NCI-H2171 treated with DMSO at 0.1 percent for 48 hours (cell line): ENCODE data around the gene C11orf21.
"Not testable (repeated sequence)": the region's sequence is repeated elsewhere in the genome, so short reads cannot be mapped to it uniquely, and the experiment has no call there.

Source experiments
- DNase-seq: peaks from one replicate; lab custom pipeline; 2025; lab: John Stamatoyannopoulos, UW

The C11orf21 gene

DNA sequence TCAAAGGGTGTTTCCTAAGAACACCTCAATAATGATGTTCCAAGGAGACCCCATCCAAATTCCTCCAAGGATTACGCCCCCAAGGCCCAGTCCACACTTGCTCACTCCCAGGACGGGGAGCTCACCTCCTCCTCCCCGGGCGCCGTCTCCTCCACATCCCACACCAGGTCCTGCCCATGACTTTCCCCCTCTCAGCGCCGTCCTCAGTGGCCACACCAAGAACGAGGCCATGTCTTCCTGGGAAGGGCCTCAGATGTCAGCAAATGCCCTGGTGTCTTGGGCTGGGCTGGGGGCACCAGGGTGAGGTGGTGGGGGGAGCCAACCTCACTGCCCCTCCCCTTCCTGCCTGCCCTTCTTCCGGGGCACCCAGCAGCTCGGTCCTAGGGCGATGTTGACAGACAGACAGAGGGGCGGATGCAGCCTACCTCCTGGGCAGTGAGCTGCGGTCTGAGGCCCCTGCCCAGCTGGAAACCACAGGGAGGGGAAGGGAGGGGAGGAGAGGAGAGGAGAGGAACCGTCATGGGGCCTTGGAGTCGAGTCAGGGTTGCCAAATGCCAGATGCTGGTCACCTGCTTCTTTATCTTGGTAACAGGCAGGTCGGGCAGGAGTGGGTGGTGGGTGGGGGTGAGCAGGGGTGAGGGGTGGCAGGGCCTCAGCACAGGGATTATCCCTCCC, at the start of gene C11orf21, which contains the start of gene TSPAN32:
TSS of gene C11orf21 (minus strand) at position 288 of the 675 bp plus-strand sequence. CDS start at position 178, 110 bp downstream.
TSS of gene TSPAN32 (plus strand) at position 383 of the 675 bp plus-strand sequence. CDS start at position 520, 137 bp downstream.
- no peak for DNase-seq

DNA sequence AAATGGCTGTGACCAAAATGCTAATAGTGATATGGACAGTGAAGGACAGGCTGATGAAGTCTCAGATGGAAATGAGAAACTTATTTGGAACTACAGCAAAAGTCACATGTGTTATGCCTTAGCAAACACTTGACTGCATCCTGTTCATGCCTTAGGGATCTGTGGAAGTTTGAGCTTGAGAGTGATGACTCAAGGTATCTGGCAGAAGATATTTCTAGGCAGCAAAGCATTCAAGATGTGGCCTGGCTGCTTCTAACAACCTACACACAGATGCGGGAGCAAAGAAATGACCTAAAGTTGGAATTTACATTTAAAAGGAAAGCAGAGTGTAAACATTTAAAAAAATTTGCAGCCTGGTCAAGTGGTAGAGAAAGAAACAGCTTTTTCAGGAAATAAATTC, 47.3 kb upstream of the C11orf21 start:
- DNase-seq: no peak

DNA sequence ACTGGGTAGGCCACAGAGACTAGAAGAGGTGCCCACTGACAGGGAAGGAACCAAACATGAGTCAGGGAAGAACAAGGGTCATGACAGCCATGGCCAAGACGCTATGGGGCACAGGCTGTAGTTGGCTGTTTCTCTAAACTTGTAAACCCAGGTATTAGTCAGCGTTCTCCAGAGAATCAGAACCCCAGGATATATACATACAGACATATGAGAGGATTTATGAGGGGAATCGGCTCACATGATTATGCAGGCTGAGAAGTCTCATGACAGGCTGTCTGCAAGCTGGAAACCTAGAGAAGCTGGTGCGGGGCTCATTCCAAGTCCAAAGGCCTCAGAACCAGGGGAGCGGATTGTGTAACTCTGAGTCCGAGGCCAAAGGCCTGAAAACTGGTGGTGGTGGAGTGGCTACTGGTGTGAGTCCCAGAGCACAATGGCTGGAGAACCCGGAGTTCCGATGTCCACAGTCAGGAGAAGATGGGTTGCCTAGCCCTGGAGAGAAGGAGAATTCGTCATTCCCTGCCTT, 45.7 kb upstream of the C11orf21 start:
- DNase-seq: no peak

DNA sequence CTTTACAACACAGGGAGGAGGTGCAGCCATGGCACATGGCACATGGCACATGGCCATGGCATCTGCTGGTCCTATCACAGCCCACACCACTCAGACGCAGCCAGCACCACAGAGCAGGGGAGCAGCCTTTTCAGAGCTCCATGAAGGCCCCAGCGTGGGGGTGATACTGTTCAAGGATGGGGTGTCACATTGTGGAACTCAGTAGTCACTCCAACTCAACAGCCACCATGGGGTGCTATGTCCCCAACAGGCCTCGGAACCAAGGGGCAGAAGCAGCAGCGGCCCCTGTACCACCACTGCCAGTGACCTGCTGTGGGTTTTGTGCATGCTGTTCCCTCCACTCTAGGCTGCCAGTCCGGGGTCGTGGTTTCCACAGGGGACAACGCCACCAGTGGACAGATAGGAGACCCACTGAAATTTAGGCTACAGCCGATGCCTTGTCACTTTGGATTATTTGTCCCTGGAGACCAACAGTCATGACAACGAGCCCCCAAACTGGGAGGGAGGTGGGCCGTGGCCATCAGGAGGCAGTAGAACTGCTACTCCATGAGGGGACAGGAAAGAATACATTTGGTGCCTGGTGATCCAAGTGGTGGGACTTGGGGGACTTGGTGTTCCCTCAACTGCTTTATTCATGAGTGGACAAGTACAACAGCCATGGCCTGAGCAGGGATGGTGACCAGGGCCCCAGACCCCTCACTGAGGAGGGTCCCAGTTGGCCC, 45.0 kb upstream of the C11orf21 start:
- DNase-seq: no peak

DNA sequence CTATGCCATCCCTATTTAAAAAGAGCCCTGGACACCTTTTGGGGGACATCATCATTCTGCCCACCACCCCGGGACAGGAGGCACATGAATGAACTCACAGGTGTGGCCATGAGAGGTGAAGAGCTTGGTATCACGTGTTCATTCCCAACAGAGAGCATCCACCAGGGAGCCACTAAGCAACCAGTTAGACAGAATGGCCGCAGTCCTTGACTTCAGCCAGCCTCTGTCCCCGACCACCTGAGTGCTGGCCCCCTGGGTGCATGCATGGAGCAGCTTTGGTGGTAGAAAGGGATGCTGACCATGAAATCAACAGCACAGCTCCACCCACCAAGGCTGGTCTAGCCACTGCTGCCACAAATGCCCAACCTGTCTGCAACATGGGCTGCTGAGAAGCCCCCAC, 44.3 kb upstream of the C11orf21 start:
- no peak for DNase-seq

DNA sequence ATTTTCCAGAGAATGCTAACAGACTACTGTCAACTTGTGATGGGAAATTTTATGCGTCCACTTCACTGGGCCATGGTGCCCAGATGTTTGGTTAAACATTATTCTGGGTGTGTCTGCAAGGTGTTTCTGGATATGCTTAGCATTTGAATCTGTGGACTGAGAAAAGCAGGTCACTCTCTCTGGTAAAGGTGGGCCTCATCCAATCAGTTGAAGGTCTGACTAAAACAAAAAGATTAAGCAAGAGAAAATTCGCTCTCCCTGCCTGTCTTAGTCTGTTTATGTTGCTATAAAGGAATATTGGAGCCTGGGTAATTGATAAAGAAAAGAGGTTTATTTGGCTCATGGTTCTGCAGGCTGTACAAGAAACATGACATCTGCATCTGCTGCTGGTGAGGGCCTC, 43.3 kb upstream of the C11orf21 start:
- no peak for DNase-seq

DNA sequence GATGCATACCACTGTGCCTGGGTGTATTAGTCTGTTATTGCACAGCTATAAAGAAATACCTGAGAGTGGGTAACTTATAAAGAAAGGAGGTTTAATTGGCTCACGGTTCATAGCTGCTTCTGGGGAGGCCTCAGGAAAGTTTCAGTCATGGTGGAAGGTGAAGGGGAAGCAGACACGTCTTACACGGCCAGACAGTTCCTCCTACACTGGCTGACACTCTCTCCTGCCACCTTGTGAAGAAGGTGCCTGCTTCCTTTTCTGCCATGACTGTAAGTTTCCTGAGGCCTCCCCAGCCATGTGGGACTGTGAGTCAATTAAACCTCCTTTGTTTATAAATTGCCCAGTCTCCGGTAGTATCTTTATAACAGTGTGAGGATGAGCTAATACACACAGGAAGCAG, 41.8 kb upstream of the C11orf21 start:
- DNase-seq: no peak

DNA sequence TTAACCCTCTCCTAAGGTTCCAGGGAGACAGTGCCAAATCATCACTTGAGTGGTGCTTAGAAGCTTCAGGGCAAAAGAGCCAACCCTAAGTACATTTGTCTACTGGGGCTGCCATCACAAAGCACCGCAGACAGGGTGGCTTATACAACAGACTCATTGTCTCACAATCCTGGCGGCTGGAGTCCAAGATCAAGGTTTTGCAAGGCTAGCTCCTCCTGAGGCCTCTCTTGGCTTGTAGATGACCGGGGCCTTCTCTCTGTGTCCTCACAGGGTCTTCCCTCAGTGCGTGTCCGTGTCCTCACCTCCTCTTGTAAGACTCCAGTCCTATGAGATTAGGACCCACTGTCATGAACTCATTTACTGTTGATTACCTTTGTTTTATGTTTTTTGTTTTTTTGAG, 41.3 kb upstream of the C11orf21 start:
- DNase-seq: no peak

DNA sequence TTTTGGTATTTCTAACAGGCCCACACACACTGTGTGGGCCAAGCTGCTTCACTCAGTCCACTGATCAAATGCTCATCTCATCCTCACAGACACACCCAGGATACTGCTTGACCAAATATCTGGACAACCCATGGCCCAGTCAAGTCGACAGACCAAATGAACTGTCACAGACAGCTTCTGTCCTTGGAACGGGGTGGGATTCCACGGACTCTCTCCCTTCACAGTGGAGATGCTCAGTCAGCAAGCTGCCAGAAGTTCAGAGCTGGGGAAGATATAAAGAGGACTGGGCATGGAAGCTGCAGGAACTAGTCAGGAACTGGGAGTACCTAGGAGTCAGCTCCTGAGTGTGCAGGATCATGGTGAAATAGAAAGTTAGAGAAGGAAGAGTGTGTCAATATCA, 40.8 kb upstream of the C11orf21 start:
- no peak for DNase-seq

DNA sequence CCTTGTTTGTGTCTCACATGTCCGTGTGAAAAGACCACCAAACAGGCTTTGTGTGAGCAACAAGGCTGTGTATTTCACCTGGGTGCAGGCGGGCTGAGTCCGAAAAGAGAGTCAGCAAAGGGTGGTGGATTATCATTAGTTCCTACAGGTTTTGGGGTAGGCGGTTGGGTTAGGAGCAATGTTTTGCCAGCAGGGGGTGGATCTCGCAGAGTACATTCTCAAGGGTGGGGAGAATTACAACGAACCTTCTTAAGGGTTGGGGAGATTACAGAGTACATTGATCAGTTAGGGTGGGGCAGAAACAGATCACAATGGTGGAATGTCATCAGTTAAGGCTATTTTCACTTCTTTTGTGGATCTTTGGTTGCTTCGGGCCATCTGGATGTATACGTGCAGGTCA, 37.0 kb upstream of the C11orf21 start:
- DNase-seq: not testable (repeated sequence)

DNA sequence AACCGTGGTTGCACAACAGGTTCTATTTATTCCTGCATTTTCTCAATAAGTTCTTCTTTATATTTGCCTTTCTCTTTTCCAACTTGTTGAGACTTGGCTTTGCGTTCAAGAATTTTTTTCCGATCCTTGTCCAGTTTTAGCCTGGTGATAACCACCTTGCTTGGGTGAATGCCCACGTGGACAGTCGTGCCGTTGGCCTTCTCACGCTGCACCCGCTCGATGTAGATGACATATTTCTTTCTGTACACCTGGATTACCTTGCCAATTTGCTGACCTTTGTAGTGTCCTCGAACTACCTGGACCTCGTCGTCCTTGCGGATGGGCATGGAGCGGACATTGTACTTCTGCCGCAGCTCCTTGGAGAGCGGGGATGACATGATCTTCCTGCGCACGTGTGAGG, 33.6 kb upstream of the C11orf21 start:
- not testable (repeated sequence) for DNase-seq

DNA sequence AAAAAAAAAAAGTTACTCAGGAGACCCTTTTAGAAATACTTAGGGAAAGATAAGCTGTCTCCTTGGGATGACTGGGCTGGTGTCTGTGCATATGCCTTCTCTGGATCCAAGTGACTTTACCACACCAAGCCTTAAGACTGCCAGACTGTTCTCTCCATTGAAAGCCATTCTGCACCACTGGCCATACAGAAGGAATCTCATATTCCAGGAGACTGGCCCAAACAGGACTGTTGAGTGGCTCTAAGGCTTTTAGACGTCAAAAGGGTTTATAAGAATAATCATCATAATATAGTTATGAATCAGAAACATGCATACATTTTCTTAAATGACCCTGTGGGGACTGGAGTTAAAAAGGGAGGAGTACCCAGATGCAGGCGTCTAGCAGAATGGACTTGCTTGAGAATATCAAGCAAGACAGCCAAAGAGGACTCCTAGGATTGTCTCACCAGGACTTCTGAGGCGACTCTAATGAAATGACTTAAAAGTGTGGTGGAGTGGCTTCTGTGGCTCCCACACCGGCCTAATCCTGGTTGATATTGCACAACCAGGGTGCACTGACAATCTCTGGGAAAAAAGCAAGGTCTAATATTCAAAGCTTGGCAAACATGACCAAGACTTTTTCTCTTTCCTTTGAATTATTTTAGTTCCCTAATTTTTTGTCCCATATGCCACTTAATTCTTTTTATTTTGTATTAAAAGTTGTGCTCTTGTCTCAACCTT, 31.9 kb upstream of the C11orf21 start:
- not testable (repeated sequence) for DNase-seq

DNA sequence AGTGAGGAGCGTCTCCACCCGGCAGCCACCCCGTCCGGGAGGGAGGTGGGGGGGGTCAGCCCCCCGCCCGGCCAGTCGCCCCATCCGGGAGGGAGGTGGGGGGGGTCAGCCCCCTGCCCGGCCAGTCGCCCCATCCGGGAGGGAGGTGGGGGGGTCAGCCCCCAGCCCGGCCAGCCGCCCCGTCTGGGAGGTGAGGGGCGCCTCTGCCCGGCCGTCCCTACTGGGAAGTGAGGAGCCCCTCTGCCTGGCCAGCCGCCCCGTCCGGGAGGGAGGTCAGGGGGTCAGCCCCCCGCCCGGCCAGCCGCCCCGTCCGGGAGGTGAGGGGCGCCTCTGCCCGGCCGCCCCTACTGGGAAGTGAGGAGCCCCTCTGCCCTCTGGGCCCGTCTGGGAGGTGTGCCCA, 30.9 kb upstream of the C11orf21 start:
- not testable (repeated sequence) for DNase-seq

DNA sequence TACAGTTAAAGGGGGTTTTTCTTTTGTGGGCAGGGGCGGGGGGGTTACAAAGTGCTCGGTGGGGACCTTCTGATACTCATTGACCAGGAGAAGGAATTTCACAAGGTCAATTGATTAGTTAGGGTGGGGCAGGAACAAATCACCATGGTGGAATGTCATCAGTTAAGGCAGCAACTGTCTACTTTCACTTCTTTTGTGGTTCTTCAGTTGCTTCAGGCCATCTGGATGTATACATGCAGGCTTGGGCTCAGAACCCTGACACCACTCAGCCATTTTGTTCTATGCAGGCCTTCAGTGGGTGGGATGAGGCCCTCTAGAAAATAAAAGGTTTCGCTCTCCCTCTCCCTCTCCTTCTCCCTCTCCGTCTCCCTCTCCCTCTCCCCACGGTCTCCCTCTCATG, 29.7 kb upstream of the C11orf21 start:
- no peak for DNase-seq

DNA sequence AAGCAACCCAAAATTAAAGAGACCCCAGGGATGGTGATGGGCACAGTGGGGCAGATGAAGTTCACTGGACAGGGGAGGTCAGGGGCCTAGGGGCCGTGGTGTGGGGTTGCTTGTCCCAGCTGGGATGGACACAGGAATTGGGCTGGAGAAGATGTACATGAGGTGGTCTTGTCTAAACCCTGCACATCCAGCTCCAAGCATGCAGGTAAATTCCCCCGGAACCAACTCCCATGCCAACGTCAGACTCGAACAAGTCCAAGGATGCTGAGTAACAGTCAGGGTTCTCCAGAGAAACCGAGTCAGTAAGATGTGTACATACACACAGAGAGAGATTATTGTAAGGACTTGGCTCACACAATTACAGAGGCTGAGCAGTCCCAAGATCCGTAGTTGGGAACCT, 29.0 kb upstream of the C11orf21 start:
- no peak for DNase-seq

DNA sequence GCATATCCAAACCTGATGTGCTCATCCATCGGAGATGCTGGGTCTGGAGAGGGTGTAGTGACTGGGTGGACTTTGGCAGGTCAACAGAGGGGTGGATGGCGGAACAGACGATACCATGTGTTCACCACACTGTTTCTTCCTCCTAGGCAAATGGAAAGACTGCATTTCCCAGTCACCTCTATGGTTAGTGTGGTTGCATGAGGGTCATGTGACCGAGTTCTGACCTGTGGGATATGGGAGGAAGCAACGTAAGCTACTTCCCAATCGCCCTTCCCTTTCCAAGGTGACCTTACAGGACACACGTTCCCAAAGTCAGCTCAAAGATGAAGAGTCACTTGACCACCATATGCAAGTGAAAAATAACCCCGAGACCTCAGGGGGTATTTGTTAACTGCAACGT, 27.8 kb upstream of the C11orf21 start:
- DNase-seq: no peak

DNA sequence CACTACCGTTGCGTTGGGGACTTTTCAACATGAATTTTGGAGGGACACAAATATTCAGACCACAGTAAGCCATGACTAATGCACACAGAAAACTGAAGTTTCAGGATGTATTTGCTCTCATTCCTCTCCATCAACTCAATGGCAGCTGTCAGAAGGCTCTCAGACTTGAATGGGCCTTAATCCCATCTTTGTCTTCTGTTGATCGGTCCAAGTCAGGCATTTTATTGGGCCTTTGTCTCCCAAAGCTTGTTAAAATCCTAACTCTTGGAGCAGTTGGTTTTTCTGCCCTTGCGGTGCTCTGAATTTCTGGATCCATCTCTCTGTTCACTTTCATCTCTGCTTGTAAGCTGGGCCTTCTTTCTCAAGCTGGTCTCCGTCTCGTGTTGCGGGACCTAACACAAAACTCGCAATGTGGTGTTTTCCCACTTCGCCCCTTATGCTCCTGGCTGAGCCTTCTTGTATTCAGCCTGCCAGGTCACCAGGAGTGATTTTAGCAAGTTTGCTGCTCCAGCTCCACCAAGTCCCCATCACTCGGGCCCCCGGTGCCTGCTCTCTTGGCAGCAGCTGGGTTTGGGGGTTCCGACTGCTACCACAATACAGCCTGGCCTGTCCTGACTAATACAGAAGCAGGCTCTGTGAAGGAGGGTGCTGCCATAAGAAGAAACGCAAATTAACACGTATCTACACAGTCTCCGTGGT, 27.1 kb upstream of the C11orf21 start:
- DNase-seq: no peak

DNA sequence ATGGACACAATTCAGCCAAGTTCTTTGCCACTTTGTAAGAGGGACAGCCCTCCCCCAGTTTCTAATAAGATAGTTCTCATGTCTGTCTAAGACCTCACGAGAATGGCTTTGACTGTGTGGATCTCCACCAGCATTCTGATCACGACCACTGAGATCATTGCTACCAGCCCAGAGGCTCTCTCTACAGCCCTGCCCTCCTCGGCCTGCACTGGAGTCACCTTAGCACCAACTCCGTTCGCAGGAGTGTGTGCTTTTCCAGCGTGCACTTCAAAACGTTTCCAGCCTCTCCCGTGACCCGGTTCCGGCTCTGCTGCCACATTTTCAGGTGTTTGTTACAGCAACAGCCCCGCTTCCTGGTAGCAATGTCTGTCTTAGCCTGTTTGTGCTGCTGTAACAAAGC, 26.3 kb upstream of the C11orf21 start:
- DNase-seq: no peak

DNA sequence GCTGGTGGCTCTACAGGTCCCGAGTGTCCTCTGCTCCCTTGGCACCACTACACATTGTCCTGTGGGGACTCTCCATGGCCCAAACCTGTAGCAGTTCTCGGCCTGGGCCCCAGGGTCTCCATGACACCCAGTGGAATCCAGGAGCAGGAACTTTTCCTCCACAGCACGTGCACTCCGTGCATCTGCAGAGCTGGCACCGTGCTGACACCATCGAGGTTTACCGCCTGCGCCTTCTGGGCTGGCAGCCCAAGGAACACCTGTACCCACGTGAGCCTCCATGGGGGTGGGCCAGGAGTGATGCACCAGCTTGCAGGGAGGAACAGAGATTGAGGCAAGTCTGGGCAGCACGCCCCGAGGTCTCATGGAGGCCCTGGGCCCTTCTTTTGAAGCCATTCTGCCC, 25.3 kb upstream of the C11orf21 start:
- DNase-seq: no peak

DNA sequence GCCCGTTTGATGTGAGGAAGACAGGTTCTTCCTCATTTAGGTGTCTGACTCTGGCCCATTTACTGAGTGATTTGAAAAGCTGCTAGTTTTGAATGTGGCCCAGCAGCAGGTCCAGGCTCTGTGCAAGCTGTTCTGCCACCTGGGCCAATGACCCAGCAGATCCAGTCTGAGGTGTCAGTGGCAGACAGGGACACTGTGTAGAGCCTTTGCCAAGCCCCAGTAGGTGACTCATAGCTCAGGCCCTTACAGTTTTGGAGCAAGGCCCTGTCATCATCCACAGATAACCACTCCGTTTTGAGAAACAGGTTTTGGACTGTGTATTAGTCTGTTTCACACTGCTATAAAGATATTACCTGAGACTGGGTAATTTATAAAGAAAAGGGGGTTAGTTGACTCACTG, 24.0 kb upstream of the C11orf21 start:
- DNase-seq: no peak

DNA sequence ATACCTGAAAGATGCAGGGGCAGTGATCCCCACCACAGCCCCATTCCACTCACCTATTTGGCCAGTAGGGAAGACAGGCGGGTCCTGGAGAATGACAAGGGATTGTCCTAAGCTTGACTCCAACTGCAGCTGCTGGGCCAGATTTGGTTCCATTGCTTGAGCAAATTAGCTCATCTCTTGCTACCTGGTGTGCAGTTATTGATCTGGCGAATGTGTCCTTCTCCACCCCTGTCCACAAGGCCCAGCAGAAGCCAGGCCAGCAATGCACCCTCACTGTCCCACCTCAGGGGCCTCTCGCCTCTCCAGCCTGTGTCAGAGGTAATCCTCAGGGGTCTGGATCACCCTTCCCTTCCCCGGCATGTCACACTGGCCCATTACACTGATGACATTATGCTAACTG, 23.4 kb upstream of the C11orf21 start:
- DNase-seq: no peak

DNA sequence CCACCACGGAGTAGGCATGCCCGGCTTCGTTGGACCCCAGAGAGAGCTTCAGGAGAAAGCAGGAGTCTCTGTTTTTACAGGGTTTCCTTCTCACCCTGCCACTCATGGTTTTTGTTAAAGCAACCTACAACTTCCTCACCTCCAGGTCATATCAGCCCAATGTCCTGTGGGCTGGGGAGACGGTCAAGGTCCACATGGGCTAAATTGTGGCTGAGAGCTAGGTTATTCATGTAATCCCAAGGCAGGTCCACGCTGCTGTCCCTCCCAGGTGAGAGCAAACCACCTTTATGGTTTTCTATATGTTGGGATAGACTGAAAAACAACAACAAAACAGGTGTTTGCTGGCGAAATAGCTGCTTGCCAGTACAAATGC, 19.6 kb upstream of the C11orf21 start:
- DNase-seq: no peak
